OCI-LY3 (cell line): Measurements from ENCODE around the gene PHKB.
"Not testable (repeated sequence)": the region's sequence is repeated elsewhere in the genome, so short reads cannot be mapped to it uniquely, and the experiment has no call there.

ENCODE experiments used
- H2AFZ ChIP-seq: fragments of 200-600, 300-600 bp; shearing (Covaris generic); 2 replicates; pipeline ENCODE4 v1.6.0; 2014; ENCODE audit warnings: antibody characterized with exemption, low read depth, low read length
- H3K27ac ChIP-seq: fragments of 200-600, 300-600 bp; sonication (generic); 2 replicates; pipeline ENCODE4 v1.5.1; 2014; ENCODE audit warnings: mild to moderate bottlenecking, low read length, moderate library complexity, mixed read lengths
- H3K27me3 ChIP-seq: fragments of 200-600, 300-600 bp; sonication (generic); 2 replicates; pipeline ENCODE4 v1.6.1; 2014; ENCODE audit warnings: low read depth, low read length, mixed read lengths
- H3K36me3 ChIP-seq: fragments of 200-600, 300-600 bp; sonication (generic); replicated peaks from 2 replicates; pipeline ENCODE3; 2014; ENCODE audit warnings: low read depth, low read length, mixed read lengths
- H3K4me1 ChIP-seq: fragments of 300-600, 200-600 bp; sonication (generic); 2 replicates; pipeline ENCODE4 v1.6.1; 2014; ENCODE audit warnings: low read length, mixed read lengths
- H3K4me2 ChIP-seq: fragments of 200-600, 300-600 bp; sonication (generic); 2 replicates; pipeline ENCODE4 v1.6.1; 2014; ENCODE audit warnings: low read length, mixed read lengths
- H3K4me3 ChIP-seq: fragments of 300-600, 200-600 bp; sonication (generic); 2 replicates; pipeline ENCODE4 v1.5.1; 2014; ENCODE audit warnings: antibody characterized with exemption, mild to moderate bottlenecking, low read length, moderate library complexity
- H3K79me2 ChIP-seq: fragments of 300-600, 200-600 bp; shearing (Covaris generic); 2 replicates; pipeline ENCODE4 v1.6.1; 2014; ENCODE audit warnings: mild to moderate bottlenecking, low read length, mixed read lengths
- H3K9ac ChIP-seq: fragments of 300-600, 200-600 bp; shearing (Covaris generic); 2 replicates; pipeline ENCODE4 v1.6.0; 2014; ENCODE audit warnings: mild to moderate bottlenecking, low read length, moderate library complexity
- H3K9me3 ChIP-seq: fragments of 200-600, 300-600 bp; shearing (Covaris generic); 2 replicates; pipeline ENCODE4 v1.6.1; 2014; ENCODE audit warnings: low read length, mixed read lengths; ENCODE audit not compliant: insufficient read depth
- H4K20me1 ChIP-seq: fragments of 200-600, 300-600 bp; sonication (generic); 2 replicates; pipeline ENCODE4 v1.6.1; 2016; ENCODE audit warnings: low read length, mixed read lengths; ENCODE audit not compliant: insufficient read depth
- CTCF ChIP-seq: fragments of 200-600, 300-600 bp; sonication (generic); IDR thresholded peaks from 2 replicates; pipeline ENCODE4 v1.5.1; 2014; ENCODE audit warnings: antibody characterized with exemption, low read length, low read depth
- EZH2phosphoT487 ChIP-seq: fragments of 200-600 bp; shearing (Covaris generic); IDR thresholded peaks from 2 replicates; pipeline ENCODE4 v1.6.1; 2018; ENCODE audit warnings: antibody characterized with exemption, mixed run types, low read depth

Gene PHKB

GRCh38 chr16:47467501-47467900 lies 6.4 kb downstream of the PHKB start:
- Histone ChIP-seq H3K9me3 (no peaks in the 10 kb centered on the region), H3K79me2 (peaks cover 4% of the 10 kb centered on the region; the same call in 1 of the 2 replicates), H2AFZ (no peak overlapping the region), H3K4me1 (no peaks in the 10 kb centered on the region), H3K9ac (no peak overlapping the region), H3K27ac (no peak overlapping the region), H3K36me3 (no peaks in the 10 kb centered on the region), H3K4me2 (no peak overlapping the region), H3K4me3 (no peak overlapping the region), H4K20me1 (no peaks in the 10 kb centered on the region), H3K27me3 (no peaks in the 10 kb centered on the region)
- TF ChIP-seq CTCF = no peak
- TF ChIP-seq EZH2phosphoT487 = no peak

- not testable (repeated sequence) for H3K4me3 ChIP-seq, H3K27ac ChIP-seq, H3K79me2 ChIP-seq, H3K4me2 ChIP-seq, H3K9ac ChIP-seq, H3K27me3 ChIP-seq, H4K20me1 ChIP-seq, H3K9me3 ChIP-seq, H2AFZ ChIP-seq, H3K36me3 ChIP-seq, H3K4me1 ChIP-seq
Measured at GRCh38 chr16:47468070-47468689, 7.0 kb downstream of the PHKB start.

GRCh38 chr16:47469227-47469626 lies 8.1 kb downstream of the PHKB start:
- Histone ChIP-seq H3K4me1 (no peaks in the 10 kb centered on the region), H3K27me3 (no peaks in the 10 kb centered on the region), H3K4me3 (no peak overlapping the region), H3K9me3 (no peaks in the 10 kb centered on the region), H3K27ac (no peak overlapping the region), H3K36me3 (no peaks in the 10 kb centered on the region), H2AFZ (no peak overlapping the region), H4K20me1 (no peaks in the 10 kb centered on the region), H3K79me2 (0 out of 2 replicates have a peak, but pooled peaks cover 3% of the 10 kb centered on the region), H3K9ac (no peak overlapping the region), H3K4me2 (no peak overlapping the region)
- TF ChIP-seq CTCF (no peak), EZH2phosphoT487 (no peak)

- no peak overlapping the region for H3K27ac ChIP-seq
Measured at GRCh38 chr16:47470211-47470610, 9.1 kb downstream of the PHKB start.

More at GRCh38 chr16:47470211-47470610, 9.1 kb downstream of the PHKB start:
- Histone ChIP-seq H3K79me2 (0 out of 2 replicates have a peak, but pooled peaks cover 3% of the 10 kb centered on the region), H3K9ac (no peak overlapping the region), H4K20me1 (no peaks in the 10 kb centered on the region), H3K4me2 (no peak overlapping the region), H3K4me3 (no peak overlapping the region), H3K27me3 (no peaks in the 10 kb centered on the region), H3K36me3 (no peaks in the 10 kb centered on the region), H2AFZ (no peak overlapping the region), H3K9me3 (no peaks in the 10 kb centered on the region), H3K4me1 (no peaks in the 10 kb centered on the region)
- no peak for TF ChIP-seq CTCF
- TF ChIP-seq EZH2phosphoT487 = no peak
